A549 treated with Hydrocortisone at 1 μM for 4 hours (cell line): ENCODE results near the gene SWI5. TPM values are rescaled to one million over a fixed set of nuclear protein-coding genes. Genes with fewer than 3 reads are reported as not detected.

Source experiments
- total RNA-seq: library from RNA; stranded (reverse); fragments of 200-300 nt; extraction: Qiagen RNA extraction; gene quantifications from 5 replicates; pipeline ENCODE4 v1.2.3, GENCODE V29; 2022

Gene SWI5
- 38.8 to 46.0 TPM (median 43.7 TPM) in 5 replicates for total RNA-seq

DNA sequence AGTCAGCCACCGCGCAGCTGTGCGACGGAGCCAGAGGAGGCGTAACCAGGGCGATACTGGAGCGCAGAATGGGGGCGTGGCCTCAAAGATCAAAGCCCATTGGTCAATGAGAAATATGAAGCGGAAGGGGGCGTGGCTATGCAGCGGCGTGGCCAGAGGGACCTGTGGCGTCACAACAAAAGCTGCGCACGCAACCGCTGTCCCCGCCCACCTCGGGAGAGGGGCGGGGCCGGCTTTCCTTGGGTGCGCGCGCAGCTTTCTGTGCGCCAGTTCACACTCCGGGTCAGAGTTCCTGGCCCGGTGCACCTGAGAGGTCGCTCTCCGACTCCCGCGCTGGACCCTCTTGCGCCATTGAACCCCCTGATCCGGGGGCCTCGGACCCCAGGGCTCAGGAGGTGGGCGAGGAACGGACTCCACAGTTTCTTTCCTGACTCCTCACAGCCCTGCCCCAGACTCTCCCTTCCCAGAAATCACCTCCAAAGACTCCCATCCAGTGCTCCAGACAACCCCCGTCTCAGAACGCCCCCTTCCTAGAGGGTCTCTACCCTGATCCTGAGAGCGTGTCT lies at the start of gene SWI5:
SWI5 (plus strand) TSS at position 269 of the 566 bp plus-strand sequence.

DNA sequence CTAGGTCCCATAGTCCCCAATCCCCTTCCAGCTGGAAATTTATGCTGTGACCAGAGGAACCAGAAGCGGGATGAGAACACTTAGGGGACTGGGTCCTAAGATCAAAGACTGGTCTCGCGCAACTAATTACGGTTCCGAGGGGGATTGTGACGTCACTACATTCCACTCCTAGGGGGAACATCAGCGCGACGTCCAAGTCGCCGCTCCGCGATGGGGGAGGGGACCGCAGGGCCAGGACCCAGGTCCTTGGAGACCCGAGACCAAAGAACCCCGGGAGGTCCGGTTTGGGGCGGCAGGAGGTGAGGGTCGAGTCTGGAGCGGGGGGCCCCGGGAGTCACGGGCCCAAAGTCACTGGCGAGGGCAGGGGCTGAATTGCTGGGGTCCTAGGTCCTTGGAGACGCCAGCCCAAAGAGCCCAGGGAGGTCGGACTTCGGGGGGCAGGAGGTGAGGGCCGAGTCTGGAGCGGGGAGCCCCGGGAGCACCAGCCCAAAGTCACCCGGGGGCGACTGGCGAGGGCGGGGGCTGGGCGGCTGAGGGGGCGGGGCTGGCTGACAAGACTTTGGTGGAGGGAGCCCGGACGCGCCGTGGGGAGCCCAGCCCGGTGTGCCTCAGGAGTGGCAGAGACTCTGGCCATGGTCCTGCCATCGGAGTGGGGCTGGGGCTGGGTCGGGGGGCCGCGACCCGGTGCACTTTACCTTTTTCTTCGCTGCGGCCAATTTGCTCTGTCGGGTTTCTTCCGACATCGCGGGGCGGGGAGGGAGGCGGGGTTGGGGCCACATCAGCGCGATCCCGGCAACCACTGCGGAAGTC lies 673 bp upstream of the SWI5 start, which contains the start of gene GOLGA2:
GOLGA2 (minus strand) TSS at position 810 of the 810 bp plus-strand sequence; CDS start at position 779, 31 bp downstream.

GRCh38 chr9:128322404-128323211 lies 46.5 kb downstream of the SWI5 start, which contains the start of the genes COQ4 and TRUB2:
TSS of gene COQ4 (plus strand) at chr9:128322839. CDS start at chr9:128322859, 20 bp downstream.
TSS of gene TRUB2 (minus strand) at chr9:128322447. CDS start at chr9:128322408, 39 bp downstream.

Other genes starting within 250 kb of the SWI5 start
- gene NAIF1, start 209.0 kb upstream of the SWI5 start, total RNA-seq, result 5.6 to 7.4 TPM (median 7.2 TPM) in 5 replicates
- gene SLC25A25, start 208.0 kb upstream of the SWI5 start, total RNA-seq, result 7.2 to 8.4 TPM (median 8.0 TPM) in 5 replicates
- 70.5 to 93.8 TPM (median 86.8 TPM) in 5 replicates for gene PTGES2, start 148.5 kb upstream of the SWI5 start, total RNA-seq
- 2.8 to 5.4 TPM (median 3.3 TPM) in 5 replicates for gene LCN2, start 126.8 kb upstream of the SWI5 start, total RNA-seq
- gene BBLN, start 116.0 kb upstream of the SWI5 start, total RNA-seq, result 34.6 to 71.9 TPM (median 63.7 TPM) in 5 replicates
- 78.3 to 92.7 TPM (median 80.6 TPM) in 5 replicates for gene CIZ1, start 84.7 kb upstream of the SWI5 start, total RNA-seq
- 79.3 to 92.9 TPM (median 87.9 TPM) in 5 replicates for gene DNM1, start 72.9 kb upstream of the SWI5 start, total RNA-seq
- 39.1 to 52.6 TPM (median 45.9 TPM) in 5 replicates for gene GOLGA2, start 269 bp upstream of the SWI5 start, total RNA-seq
- 39.4 to 51.8 TPM (median 47.4 TPM) in 5 replicates for gene TRUB2, start 46.2 kb downstream of the SWI5 start, total RNA-seq
- 46.0 to 60.9 TPM (median 56.5 TPM) in 5 replicates for gene COQ4, start 46.6 kb downstream of the SWI5 start, total RNA-seq
- 43.0 to 51.7 TPM (median 44.7 TPM) in 5 replicates for gene SLC27A4, start 64.3 kb downstream of the SWI5 start, total RNA-seq
- gene URM1, start 95.1 kb downstream of the SWI5 start, total RNA-seq, result 72.5 to 89.1 TPM (median 82.5 TPM) in 5 replicates
- gene CERCAM, start 144.6 kb downstream of the SWI5 start, total RNA-seq, result 32.2 to 40.3 TPM (median 37.9 TPM) in 5 replicates
- 23.7 to 29.1 TPM (median 25.2 TPM) in 5 replicates for gene ODF2, start 179.7 kb downstream of the SWI5 start, total RNA-seq
- gene GLE1, start 228.4 kb downstream of the SWI5 start, total RNA-seq, result 28.3 to 33.3 TPM (median 28.8 TPM) in 5 replicates